Measurements from ENCODE around the gene TNFAIP2.

The TNFAIP2 gene, protein sequence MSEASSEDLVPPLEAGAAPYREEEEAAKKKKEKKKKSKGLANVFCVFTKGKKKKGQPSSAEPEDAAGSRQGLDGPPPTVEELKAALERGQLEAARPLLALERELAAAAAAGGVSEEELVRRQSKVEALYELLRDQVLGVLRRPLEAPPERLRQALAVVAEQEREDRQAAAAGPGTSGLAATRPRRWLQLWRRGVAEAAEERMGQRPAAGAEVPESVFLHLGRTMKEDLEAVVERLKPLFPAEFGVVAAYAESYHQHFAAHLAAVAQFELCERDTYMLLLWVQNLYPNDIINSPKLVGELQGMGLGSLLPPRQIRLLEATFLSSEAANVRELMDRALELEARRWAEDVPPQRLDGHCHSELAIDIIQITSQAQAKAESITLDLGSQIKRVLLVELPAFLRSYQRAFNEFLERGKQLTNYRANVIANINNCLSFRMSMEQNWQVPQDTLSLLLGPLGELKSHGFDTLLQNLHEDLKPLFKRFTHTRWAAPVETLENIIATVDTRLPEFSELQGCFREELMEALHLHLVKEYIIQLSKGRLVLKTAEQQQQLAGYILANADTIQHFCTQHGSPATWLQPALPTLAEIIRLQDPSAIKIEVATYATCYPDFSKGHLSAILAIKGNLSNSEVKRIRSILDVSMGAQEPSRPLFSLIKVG

GRCh38 chr14:103122947-103123633 lies at the start of gene TNFAIP2:
Gene TNFAIP2 (plus strand): TSS chr14:103123461. CDS start chr14:103126458, 2,997 bp downstream.
- peak in 1 of 2 donors; percentile 30 for ATAC-seq

DNA sequence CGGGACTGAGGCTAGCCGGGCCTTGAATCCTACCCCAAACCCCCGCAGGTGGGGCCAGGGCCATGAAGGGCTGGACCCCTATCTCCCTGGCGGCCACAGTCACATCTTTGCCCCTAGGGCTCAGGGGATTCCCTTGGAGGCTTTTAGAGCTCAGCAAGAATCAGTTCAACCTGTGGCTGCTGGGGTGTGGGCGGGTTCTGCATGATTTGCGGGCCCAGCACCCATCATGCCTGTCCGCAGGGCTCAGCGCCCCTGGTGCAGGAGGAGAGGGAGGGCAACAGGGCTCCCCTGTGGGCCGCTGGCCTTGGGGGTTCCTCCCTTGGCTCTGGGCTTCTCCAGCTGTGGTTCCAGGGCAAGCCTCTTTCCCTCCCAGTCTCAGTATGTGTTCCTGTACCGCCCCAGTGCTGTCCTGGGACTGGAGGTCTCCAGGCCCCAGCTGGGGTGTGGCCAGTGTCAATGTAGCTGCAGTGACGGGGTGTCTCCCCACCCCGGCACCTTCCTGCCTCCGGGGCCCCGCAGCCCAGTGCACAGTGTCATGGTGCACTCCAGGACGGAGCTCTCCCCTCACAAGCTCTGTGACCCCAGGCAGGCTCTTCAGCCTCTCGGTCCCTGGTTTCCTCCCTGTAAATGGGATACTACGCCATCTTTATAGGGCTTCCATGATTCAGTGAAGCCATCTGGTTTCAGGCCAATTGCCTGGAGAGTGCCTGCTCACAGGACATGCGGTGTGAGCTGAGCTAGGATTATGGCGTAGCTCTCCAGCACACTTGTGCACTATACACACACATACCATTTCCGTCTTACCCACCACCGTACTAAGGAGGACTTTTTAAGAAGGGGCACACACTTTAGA lies 49.2 kb upstream of the TNFAIP2 start:
- ATAC-seq: no peak

- ATAC-seq: no peak
Measured at GRCh38 chr14:103074729-103075367, 48.4 kb upstream of the TNFAIP2 start.

DNA sequence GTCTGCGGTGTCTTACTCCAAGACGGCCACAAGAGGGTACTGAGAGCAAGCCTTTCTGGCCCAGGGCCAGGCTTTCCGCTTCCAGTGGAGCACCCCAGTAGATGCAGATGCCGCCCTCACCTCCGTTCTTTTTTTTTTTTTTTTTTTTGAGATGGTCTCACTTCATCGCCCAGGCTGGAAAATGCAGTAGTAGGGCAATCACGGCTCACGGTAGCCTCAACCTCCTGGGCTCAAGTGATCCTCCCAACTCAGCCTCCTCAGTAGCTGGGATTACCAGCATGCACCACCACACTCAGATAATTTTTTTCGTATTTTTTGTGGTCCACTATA lies 44.9 kb upstream of the TNFAIP2 start:
- peak; percentile 50 to 65 for ATAC-seq

GRCh38 chr14:103078860-103079587 lies 44.2 kb upstream of the TNFAIP2 start:
- no peak for ATAC-seq

GRCh38 chr14:103081951-103082350 lies 41.3 kb upstream of the TNFAIP2 start:
- no peak for ATAC-seq

DNA sequence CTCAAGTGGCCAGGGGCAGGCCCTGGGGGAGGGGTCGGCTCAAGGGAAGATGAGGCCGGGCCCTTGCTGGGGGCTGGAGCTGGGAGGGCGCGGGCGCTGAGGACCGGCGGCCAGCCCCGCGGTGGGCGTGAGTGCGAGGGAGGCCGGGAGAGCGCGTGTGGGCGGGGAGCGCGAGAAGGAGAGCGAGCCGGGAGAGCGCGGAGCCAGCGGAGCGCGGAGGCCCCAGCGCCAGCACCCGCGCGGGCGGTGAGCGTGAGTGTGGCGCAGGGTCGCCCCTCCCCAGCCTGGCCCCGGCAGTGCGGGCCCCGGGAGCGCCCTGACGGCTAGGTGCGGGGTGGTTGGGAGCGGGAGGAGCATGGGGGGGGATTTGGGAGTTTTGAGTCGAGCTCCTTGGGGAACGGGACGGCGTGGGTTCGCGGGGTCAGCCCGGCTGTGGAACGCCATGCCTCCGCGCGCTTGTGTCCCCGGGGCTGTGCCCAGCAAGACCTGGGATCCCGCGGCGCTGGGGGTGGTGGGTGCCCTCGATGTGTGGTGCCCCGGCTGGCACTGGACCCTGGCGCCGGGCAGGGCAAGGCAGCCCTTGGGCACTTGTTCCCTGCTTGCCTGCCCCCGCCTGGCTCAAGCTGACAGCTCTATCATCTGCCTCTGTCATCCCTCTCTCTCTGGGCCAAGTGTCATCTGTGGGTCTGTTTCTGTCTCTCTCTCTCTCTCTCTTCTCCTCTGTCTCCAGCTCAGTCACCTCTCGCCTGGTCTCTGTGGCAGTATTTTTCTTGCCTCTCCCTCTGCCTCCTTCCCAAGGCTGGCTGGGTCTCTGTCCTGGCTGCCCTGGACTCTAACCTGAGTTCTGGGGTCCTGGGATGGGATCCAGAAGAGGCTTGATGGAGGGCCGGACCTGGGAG lies 39.0 kb upstream of the TNFAIP2 start, which contains the start of gene LBHD2:
Gene LBHD2, plus strand, starts transcription at position 190 of the 899 bp plus-strand sequence. CDS start 1,803 bp downstream, outside the sequence.
- ATAC-seq: no peak

- no peak for ATAC-seq
Measured at GRCh38 chr14:103085106-103086091, 37.9 kb upstream of the TNFAIP2 start.

DNA sequence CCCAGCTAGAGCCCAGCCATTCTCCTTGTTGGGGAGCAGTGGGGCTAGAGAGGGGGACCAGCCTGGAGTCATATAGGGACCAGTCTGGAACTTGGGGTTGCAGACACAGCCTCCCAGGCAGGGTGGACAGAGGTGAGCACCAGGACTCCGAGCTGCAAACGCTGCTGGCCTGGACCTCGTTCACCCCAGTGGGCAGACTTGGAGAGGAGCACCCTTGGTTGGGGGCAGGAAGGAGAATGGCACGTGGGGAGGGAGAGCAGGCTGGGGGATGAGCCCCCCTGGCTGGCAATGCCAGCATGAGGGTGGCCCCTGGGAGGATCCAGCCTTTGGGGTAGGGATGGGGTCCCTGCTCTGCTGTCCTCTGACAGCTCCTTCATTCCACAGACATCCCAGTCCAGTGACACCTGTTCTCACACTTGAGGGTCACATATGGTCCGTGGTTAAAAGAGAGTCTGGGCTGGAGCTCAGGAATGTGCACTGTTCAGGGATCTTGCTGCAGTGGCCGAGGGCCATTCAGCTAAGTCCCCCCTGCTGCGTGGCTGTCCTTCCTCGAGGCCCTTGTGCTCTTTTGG lies 36.4 kb upstream of the TNFAIP2 start:
- ATAC-seq: no peak

- no peak for ATAC-seq
Measured at GRCh38 chr14:103087343-103087835, 35.9 kb upstream of the TNFAIP2 start.

- no peak for ATAC-seq
Measured at GRCh38 chr14:103088921-103089320, 34.3 kb upstream of the TNFAIP2 start.

- no peak for ATAC-seq
Measured at GRCh38 chr14:103089386-103090335, 33.6 kb upstream of the TNFAIP2 start.

- ATAC-seq: no peak
Measured at GRCh38 chr14:103090481-103091020, 32.7 kb upstream of the TNFAIP2 start.

DNA sequence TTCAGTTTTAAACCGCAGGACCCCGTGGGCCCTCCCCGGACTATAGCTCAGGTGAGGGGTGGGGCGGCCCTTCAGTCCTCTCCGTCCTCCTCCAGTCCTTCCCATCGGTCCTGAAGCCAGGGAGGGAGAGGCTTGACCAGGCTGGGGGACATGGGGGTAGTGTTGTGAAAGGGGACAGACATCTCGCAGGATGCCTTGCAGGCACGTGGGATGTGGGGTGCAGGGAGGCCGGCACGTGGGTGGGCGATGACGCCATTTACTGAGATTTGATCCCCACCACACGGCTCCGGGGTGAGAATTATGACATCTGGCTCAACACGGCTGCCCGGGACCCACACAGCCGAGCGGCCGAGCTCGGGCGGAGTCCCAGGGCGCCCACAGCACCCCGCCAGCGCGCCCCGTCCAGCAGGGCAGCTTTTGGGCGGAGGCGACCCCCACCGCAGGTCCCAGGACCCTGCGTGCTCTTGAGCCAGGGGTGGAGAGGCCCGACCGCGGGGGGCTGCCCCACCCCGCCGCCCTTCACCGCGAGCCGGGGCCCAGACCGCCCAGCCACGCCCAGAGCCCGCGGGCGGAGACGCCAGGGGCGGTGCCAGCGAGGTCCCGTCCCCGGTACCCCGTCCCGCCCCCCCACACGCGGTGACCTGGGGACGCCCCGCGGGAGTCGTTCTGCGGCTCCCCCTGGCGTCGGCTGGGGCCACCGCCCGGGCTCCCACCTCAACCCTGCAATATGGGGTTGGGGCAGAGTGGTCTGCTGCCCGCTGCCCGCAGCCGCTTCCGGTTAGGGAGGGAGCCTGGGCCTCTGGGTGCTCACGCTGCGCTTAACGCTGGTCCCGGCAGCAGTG lies 32.0 kb upstream of the TNFAIP2 start:
- ATAC-seq: peak; percentile 83 to 86

DNA sequence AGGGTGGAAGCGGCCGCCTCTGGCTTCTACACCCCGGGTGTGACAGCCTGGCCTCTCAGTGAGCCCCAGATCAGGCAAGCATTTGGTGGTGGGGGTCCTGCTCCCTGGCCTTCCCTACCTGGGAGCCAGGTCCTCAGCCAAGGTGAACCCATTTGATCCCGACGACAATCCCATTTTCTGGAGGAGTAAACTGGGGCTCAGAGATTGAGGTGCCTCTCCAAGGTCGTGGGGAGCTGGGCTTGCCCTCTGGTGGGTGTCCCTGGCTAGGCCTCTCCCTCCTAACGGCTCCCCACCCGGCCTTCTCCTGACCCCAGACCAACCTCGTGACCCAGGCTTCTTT lies 31.4 kb upstream of the TNFAIP2 start:
- ATAC-seq: no peak

DNA sequence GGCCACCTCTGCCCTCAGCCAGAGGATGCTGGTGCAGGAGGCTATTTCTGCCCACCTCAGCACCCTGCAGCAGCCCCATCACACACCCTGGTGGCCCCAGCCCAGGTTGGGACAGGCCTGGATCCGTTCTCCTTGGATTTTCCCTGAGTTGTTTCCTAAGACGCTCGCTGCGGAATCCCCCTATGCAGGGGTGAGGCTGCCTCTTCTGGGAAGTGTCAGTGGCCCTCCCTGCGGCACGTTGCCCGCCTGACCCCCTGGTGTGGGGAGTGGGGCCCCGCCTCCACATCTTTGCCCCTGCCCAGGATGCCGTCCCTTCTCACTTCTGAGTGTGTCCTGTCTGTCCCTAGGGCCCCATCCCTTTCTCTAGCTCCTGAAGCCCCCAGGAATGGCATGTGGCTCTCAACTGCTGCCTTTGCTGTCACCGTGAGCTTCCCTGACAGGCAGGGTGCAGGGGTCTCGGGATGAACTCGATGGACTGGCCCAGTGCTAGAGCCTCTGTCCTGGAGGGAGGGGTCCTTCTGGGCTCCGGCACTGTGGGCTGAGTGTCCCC lies 29.3 kb upstream of the TNFAIP2 start:
- ATAC-seq: no peak
